IMR-90 (cell line): Measurements from ENCODE around the gene TMEM121B. TPM values are rescaled to one million over a fixed set of nuclear protein-coding genes. Genes with fewer than 3 reads are reported as not detected.
A peak's percentile ranks its signal among the peaks of the same experiment; 100 is the strongest.

ENCODE experiments used
- ATAC-seq: fragments of 200-7000 bp; cut with Tn5 transposase; 2 replicates; pipeline ENCODE4 v1.9.1; 2020; ENCODE audit warnings: low read depth, mild to moderate bottlenecking, moderate library complexity
- BruUV-seq: library from RNA; stranded (reverse); fragments of 400-500 nt; replicated peaks from 2 replicates; lab custom pipeline; 2021; lab: Mats Ljungman, UMichigan
- CTCF ChIA-PET: fragments of 300-600 bp; formaldehyde crosslinking; extraction: SDS; loops from one replicate; lab custom pipeline; 2021; ENCODE audit warnings: antibody characterized with exemption; lab: Yijun Ruan, JAX
- POLR2A ChIA-PET: fragments of 300-600 bp; sonication (Branson Sonifier 250); formaldehyde crosslinking; loops from one replicate; lab custom pipeline; 2022; ENCODE audit warnings: antibody characterized with exemption; ENCODE audit not compliant: unreplicated experiment; lab: Charles Lee
- DNase-seq: peaks from one replicate; pipeline ENCODE4 v3.0.0; 2013
- H2AFZ ChIP-seq: replicated peaks from 2 replicates; pipeline ENCODE3; 2013; ENCODE audit warnings: low read length, mild to moderate bottlenecking; ENCODE audit not compliant: poor library complexity
- H2AK5ac ChIP-seq: 2 replicates; pipeline ENCODE4 v1.6.1; 2013; ENCODE audit warnings: low read depth, low read length, inconsistent platforms
- H2AK9ac ChIP-seq: replicated peaks from 2 replicates; pipeline ENCODE3; 2013; ENCODE audit warnings: mild to moderate bottlenecking, low read depth, low read length, moderate library complexity; ENCODE audit not compliant: poor library complexity
- H2BK120ac ChIP-seq: 2 replicates; pipeline ENCODE4 v1.6.1; 2013; ENCODE audit warnings: low read depth, low read length, inconsistent platforms
- H2BK15ac ChIP-seq: 3 replicates; pipeline ENCODE4 v1.6.1; 2013; ENCODE audit warnings: low read depth, low read length, inconsistent platforms
- H2BK20ac ChIP-seq: 2 replicates; pipeline ENCODE4 v1.6.1; 2013; ENCODE audit warnings: low read depth, mild to moderate bottlenecking, inconsistent platforms, low read length, moderate library complexity
- H2BK5ac ChIP-seq: 2 replicates; pipeline ENCODE4 v1.6.1; 2013; ENCODE audit warnings: mild to moderate bottlenecking, low read depth, low read length, inconsistent platforms; ENCODE audit not compliant: poor library complexity, severe bottlenecking
- H3K14ac ChIP-seq: replicated peaks from 2 replicates; pipeline ENCODE4 v1.6.1; 2013; ENCODE audit warnings: low read depth, low read length, inconsistent platforms
- H3K18ac ChIP-seq: 2 replicates; pipeline ENCODE4 v1.6.1; 2013; ENCODE audit warnings: low read depth, low read length, control low read depth
- H3K23ac ChIP-seq: 2 replicates; pipeline ENCODE4 v1.6.1; 2013; ENCODE audit warnings: low read depth, low read length, inconsistent platforms
- H3K27ac ChIP-seq: 2 replicates; pipeline ENCODE4 v1.5.1; 2013; ENCODE audit warnings: mild to moderate bottlenecking, control low read depth, low read length; ENCODE audit not compliant: insufficient read depth
- H3K27me3 ChIP-seq: 2 replicates; pipeline ENCODE4 v1.6.1; 2013; ENCODE audit warnings: low read length; ENCODE audit not compliant: control insufficient read depth, insufficient read depth
- H3K36me3 ChIP-seq: 2 replicates; pipeline ENCODE4 v1.6.1; 2013; ENCODE audit warnings: low read length, mixed read lengths; ENCODE audit not compliant: control insufficient read depth, insufficient read depth
- H3K4ac ChIP-seq: 2 replicates; pipeline ENCODE4 v1.6.1; 2013; ENCODE audit warnings: low read depth, low read length, inconsistent platforms
- H3K4me1 ChIP-seq: 2 replicates; pipeline ENCODE4 v1.6.1; 2013; ENCODE audit warnings: low read length, mixed read lengths; ENCODE audit not compliant: control insufficient read depth, insufficient read depth
- H3K4me2 ChIP-seq: 2 replicates; pipeline ENCODE4 v1.6.1; 2013; ENCODE audit warnings: low read depth, mild to moderate bottlenecking, control low read depth, low read length, moderate library complexity
- H3K4me3 ChIP-seq: 2 replicates; pipeline ENCODE4 v1.5.1; 2013; ENCODE audit warnings: low read depth, mild to moderate bottlenecking, control low read depth, low read length, moderate library complexity; ENCODE audit not compliant: insufficient read depth
- H3K56ac ChIP-seq: 2 replicates; pipeline ENCODE4 v1.6.1; 2013; ENCODE audit warnings: low read length, inconsistent platforms; ENCODE audit not compliant: insufficient read depth; ENCODE audit errors: extremely low read depth
- H3K79me1 ChIP-seq, 2 experiments: 2 replicates each; pipeline ENCODE4 v1.6.1; 2013; ENCODE audit warnings: low read length in 2 of 2, inconsistent platforms in 1 of 2, low read depth in 1 of 2
- H3K9ac ChIP-seq: 2 replicates; pipeline ENCODE4 v1.6.1; 2013; ENCODE audit warnings: low read depth, low read length, control low read depth
- H3K9me1 ChIP-seq: 2 replicates; pipeline ENCODE4 v1.6.1; 2013; ENCODE audit warnings: low read length, inconsistent platforms; ENCODE audit not compliant: insufficient read depth
- H3K9me3 ChIP-seq: 2 replicates; pipeline ENCODE4 v1.6.1; 2013; ENCODE audit warnings: low read length; ENCODE audit not compliant: control insufficient read depth, insufficient read depth
- H4K20me1 ChIP-seq: 2 replicates; pipeline ENCODE4 v1.6.1; 2013; ENCODE audit warnings: low read length, inconsistent platforms; ENCODE audit not compliant: insufficient read depth
- H4K5ac ChIP-seq: 2 replicates; pipeline ENCODE4 v1.6.1; 2013; ENCODE audit warnings: mild to moderate bottlenecking, low read depth, low read length, control low read depth
- H4K8ac ChIP-seq, 2 experiments: 2 replicates each; pipeline ENCODE4 v1.6.1; 2013; ENCODE audit warnings: low read depth in 2 of 2, low read length in 2 of 2, control low read depth in 1 of 2, inconsistent platforms in 1 of 2
- H4K91ac ChIP-seq: 2 replicates; pipeline ENCODE4 v1.6.1; 2013; ENCODE audit warnings: low read depth, low read length, inconsistent platforms; ENCODE audit not compliant: insufficient read depth
- BHLHE40 ChIP-seq: fragments of 150-350 bp; IDR thresholded peaks from 2 replicates; pipeline ENCODE4 v1.6.1; 2016; ENCODE audit warnings: mild to moderate bottlenecking, low read depth, low read length
- CEBPB ChIP-seq: IDR thresholded peaks from 2 replicates; pipeline ENCODE4 v1.6.1; 2012; ENCODE audit warnings: low read depth, low read length, improper control_type of control experiment
- CHD1 ChIP-seq: IDR thresholded peaks from 2 replicates; pipeline ENCODE4 v1.6.1; 2012; ENCODE audit warnings: low read depth, low read length, improper control_type of control experiment
- CTCF ChIP-seq: conservative IDR thresholded peaks from 2 replicates; pipeline ENCODE4 v1.5.1; 2012; ENCODE audit warnings: mild to moderate bottlenecking, low read depth, low read length, improper control_type of control experiment
- ELK1 ChIP-seq: fragments of 150-350 bp; IDR thresholded peaks from 2 replicates; pipeline ENCODE4 v1.6.1; 2016; ENCODE audit warnings: low read depth, mild to moderate bottlenecking, low read length, moderate library complexity, borderline replicate concordance
- MAFK ChIP-seq: IDR thresholded peaks from 2 replicates; pipeline ENCODE4 v1.6.1; 2012; ENCODE audit warnings: low read depth, low read length, improper control_type of control experiment
- MAZ ChIP-seq: IDR thresholded peaks from 2 replicates; pipeline ENCODE4 v1.6.1; 2012; ENCODE audit warnings: low read depth, mild to moderate bottlenecking, low read length, improper control_type of control experiment, moderate library complexity, borderline replicate concordance
- MXI1 ChIP-seq: IDR thresholded peaks from 2 replicates; pipeline ENCODE4 v1.6.1; 2012; ENCODE audit warnings: low read depth, mild to moderate bottlenecking, low read length, moderate library complexity, borderline replicate concordance
- POLR2A ChIP-seq: IDR thresholded peaks from 2 replicates; pipeline ENCODE4 v1.6.1; 2012; ENCODE audit warnings: mild to moderate bottlenecking, low read depth, low read length
- RAD21 ChIP-seq: IDR thresholded peaks from 2 replicates; pipeline ENCODE4 v1.6.1; 2012; ENCODE audit warnings: low read length, improper control_type of control experiment
- RCOR1 ChIP-seq: IDR thresholded peaks from 2 replicates; pipeline ENCODE4 v1.6.1; 2012; ENCODE audit warnings: mild to moderate bottlenecking, low read length, improper control_type of control experiment; ENCODE audit not compliant: insufficient replicate concordance
- WGBS, 2 experiments: methylation state at CpG; one replicate each; pipeline versions ENCODE4 v1.1.5 to v1.1.7; 2013; ENCODE audit warnings: missing lambda C conversion rate in 2 of 2; ENCODE audit not compliant: insufficient read length in 1 of 2; ENCODE audit errors: extremely low coverage in 2 of 2; 5-methylcytosine and 5-hydroxymethylcytosine counted together
- dilution Hi-C: fragments of 300-500 bp; cut with HindIII; formaldehyde crosslinking; loops from one replicate; pipeline ENCODE4 v1.14.3; 2018; ENCODE audit warnings: low sequenced_read_pairs; ENCODE audit not compliant: unreplicated experiment
- in situ Hi-C: fragments of 300-500 bp; cut with MboI; formaldehyde crosslinking; loops from 3 replicates; pipeline ENCODE4 v1.14.3; 2019; ENCODE audit warnings: low sequenced_read_pairs, inconsistent platforms, mixed read lengths
- intact Hi-C: fragments of 100-400 bp; cut with micrococcal nuclease; formaldehyde crosslinking; loops from 2 replicates; pipeline ENCODE4 v1.10.0; 2022
- polyA plus RNA-seq, 3 experiments: library from polyadenylated mRNA; depleted of rRNA; stranded (reverse); fragments of >200 nt; gene quantifications; 2 replicates each; pipeline ENCODE4 v1.2.3, GENCODE V29; 2012; ENCODE audit warnings: low replicate concordance in 1 of 3
- total RNA-seq: library from RNA; depleted of rRNA; stranded (reverse); fragments of >200 nt; gene quantifications from 2 replicates; pipeline ENCODE4 v1.2.3, GENCODE V29; 2012

Gene TMEM121B
- total and polyA plus RNA-seq, 2 of the 4 experiments (the other 2 are of a cell fraction), result under 0.01 to 0.29 TPM

- Histone ChIP-seq H2BK120ac (no peak overlapping the region), H3K4me2 (no peak overlapping the region), H3K27me3 (no peaks in the 10 kb centered on the region), H3K18ac (no peak overlapping the region), H3K56ac (no peak overlapping the region), H4K20me1 (0 out of 2 replicates have a peak, but pooled peaks cover 4% of the 10 kb centered on the region), H3K4me1 (no peaks in the 10 kb centered on the region), H3K23ac (no peak overlapping the region), H4K8ac (no peak overlapping the region), H2BK20ac (no peak overlapping the region), H3K9ac (no peak overlapping the region), H2BK5ac (no peak overlapping the region), H3K79me1 (no peaks in the 10 kb centered on the region), H2AK9ac (peak overlapping the region; percentile 31), H3K9me3 (no peaks in the 10 kb centered on the region), H2AFZ (no peak overlapping the region), H3K14ac (no peak overlapping the region), H2AK5ac (no peak overlapping the region), H3K4me3 (no peak overlapping the region), H2BK15ac (no peak overlapping the region), H4K5ac (no peak overlapping the region), H3K36me3 (peaks cover 58% of the 10 kb centered on the region), H3K9me1 (peaks cover 5% of the 10 kb centered on the region), H3K4ac (no peak overlapping the region), H3K27ac (no peak overlapping the region), H4K91ac (no peak overlapping the region)
- TF ChIP-seq CEBPB (no peak), POLR2A (no peak), CHD1 (no peak), BHLHE40 (no peak), MAZ (no peak), MXI1 (no peak), RCOR1 (no peak), ELK1 (no peak), CTCF (no peak), RAD21 (no peak), MAFK (no peak)
- intact Hi-C loops, result no loop called here
- no peak for DNase-seq
- no TSS peak for BruUV-seq
- WGBS, 2 experiments, result 89% methylated on average over 4 of the region's 15 CpGs; no CpG with 5 or more reads in 1 of the 2 experiments
- CTCF ChIA-PET, result no interaction called here
- POLR2A ChIA-PET, result no interaction called here
- in situ Hi-C loops, result no loop called here
- ATAC-seq, result no peak
- dilution Hi-C loops, result no loop called here
Observed at GRCh38 chr22:17106785-17107546, 14.2 kb downstream of the TMEM121B start.
